SW 1271 (cell line): ENCODE measurements around the gene UNC5B.
"Not testable (repeated sequence)": the region's sequence is repeated elsewhere in the genome, so short reads cannot be mapped to it uniquely, and the experiment has no call there.

Experiments used
- DNase-seq, 2 experiments: peaks; one replicate each; lab custom pipeline; 2025; lab: John Stamatoyannopoulos, UW

Gene UNC5B

DNA sequence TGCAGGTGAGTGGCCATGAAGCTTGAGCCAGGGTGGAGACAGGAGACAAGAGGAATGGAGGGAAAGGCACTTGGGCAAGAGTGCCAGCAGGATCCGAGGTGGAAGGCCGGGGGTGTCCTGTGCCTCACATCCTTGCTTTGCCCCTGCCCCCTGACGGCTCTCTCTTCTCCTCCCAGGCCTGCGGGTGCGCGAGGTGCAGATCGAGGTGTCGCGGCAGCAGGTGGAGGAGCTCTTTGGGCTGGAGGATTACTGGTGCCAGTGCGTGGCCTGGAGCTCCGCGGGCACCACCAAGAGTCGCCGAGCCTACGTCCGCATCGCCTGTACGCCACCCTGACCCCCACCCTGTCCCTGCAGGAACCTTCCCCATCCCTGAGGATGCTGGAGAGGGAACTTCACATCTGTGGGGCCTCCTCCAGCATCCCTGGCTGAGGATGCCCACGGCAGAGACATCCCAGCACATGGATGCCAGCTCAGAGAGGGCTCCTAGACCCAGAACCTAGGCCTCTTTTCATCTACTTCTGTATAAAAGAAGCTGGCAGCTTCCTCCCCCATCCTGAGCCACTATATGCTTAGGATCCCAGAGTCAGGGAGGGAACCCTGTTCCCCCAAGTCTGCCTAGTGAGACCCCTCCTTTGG, 72.3 kb downstream of the UNC5B start:
- DNase-seq = no peak

DNA sequence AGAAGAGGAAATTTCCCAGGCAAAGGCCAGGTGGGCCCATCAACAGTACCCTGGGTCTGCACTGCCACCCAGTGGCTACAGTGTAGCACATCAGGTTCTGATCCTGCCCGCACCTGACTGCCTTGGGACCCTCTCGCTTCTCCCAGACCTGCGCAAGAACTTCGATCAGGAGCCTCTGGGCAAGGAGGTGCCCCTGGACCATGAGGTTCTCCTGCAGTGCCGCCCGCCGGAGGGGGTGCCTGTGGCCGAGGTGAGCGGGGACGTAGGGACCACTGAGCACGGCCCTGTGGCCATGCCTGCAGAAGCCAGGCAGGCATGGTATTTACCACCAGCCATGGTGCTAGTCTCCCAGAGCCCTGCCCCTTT, 72.8 kb downstream of the UNC5B start:
- no peak for DNase-seq

DNA sequence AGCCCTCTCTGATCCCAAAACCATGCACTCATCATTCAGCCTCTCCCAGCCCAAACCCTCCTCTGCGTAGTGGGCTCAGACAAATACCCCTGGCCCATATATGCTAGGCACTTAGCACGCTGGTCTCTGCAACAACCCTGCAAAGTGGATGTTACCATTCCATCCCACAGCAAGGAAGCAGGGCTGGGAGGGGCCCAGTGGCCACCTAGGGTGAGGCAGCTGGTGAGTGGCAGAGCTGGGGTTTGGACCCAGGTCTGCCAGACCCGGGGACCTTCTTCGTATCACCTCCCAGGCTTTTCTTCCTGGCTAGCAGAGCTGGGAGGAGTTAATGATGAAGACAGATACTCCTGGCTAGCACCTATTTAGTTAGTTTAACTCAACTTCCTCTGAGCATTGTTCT, 73.6 kb downstream of the UNC5B start:
- no peak for DNase-seq

DNA sequence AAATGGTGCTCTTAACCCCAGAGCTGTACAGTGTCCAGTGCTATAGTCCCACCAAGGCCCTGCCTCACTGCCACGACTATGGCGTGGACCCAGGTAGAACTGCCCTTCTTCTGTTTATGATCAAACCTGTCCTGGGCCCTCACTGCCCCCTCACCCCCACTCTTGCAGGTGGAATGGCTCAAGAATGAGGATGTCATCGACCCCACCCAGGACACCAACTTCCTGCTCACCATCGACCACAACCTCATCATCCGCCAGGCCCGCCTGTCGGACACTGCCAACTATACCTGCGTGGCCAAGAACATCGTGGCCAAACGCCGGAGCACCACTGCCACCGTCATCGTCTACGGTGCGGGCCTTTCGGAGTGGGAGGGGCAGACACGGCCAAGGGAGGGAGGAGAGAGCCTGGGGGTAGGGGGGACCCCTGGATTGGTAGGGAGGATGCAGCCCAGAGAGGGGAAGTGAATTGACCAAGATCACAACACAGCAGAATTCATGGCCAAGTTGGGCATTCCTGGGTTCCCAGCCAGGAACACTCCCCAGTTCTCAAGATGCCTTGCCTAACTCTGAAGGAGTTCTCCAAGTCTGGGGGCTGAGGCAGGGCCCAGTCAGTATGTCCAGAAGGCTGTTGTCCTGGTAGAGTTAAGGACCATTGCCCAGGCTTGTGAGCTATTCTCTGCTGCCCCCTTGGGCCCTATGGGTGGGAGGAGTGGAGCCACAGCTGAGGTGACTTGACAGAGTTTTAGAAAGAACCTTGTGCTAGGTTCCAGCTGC, 74.3 kb downstream of the UNC5B start:
- DNase-seq = no peak

DNA sequence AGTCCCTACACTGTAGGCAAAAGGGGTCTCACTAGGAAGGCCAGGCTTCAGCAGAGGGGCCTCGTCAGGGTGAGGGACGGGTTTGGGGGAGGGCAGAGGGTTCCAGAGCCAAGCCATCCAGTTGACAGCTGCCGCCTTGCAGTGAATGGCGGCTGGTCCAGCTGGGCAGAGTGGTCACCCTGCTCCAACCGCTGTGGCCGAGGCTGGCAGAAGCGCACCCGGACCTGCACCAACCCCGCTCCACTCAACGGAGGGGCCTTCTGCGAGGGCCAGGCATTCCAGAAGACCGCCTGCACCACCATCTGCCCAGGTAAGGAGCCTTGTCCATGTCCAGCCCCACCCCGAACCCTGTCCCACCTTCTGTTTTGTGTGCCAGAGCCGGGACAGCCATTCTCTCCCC, 75.1 kb downstream of the UNC5B start:
- DNase-seq = no peak

DNA sequence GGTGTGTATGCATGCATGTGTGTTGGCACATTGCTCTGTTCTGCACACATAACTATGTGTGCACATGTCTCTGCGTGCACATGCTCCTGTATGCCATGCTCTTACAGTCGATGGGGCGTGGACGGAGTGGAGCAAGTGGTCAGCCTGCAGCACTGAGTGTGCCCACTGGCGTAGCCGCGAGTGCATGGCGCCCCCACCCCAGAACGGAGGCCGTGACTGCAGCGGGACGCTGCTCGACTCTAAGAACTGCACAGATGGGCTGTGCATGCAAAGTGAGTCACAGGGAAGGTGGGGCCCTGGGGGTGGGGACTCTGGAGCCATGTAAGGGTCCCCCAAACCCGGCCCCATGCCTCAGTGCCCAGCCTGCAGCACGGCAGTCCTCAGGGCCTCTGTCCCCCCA, 76.1 kb downstream of the UNC5B start:
- no peak for DNase-seq

DNA sequence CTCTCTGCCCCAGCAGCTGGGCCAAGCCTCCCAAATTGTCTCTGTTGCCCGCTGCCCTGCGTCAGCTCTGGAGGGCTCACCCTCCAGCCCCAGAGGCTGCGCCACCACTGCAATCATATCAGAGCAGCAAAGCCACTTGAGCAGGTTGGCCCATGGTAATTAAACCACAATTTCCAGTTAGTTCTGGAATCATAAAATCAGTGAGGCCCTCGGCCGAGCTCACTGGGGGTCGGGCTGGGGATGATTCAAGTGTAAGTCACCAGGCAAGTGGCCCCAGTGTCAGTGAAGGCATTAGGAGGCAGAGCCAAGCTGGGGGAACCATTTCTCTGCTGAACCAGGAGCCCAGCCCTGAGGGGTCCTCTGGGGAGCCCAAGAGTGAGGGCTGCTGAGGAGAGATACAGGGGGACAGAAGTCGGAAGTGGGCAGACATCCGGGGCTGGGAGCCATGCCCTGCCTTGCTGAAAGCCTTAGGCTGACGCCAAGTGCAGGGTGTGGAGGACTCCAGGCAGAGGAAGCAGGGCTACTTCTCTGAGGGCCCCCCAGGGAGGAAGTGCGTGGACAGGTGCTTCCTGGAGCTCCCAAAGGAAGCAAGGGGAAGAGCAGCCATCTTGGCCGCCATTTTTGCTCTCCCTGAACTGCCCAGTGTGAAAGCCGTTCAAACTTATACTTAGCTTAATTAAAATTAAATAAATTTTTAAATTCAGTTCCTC, 77.2 kb downstream of the UNC5B start:
- no peak for DNase-seq

DNA sequence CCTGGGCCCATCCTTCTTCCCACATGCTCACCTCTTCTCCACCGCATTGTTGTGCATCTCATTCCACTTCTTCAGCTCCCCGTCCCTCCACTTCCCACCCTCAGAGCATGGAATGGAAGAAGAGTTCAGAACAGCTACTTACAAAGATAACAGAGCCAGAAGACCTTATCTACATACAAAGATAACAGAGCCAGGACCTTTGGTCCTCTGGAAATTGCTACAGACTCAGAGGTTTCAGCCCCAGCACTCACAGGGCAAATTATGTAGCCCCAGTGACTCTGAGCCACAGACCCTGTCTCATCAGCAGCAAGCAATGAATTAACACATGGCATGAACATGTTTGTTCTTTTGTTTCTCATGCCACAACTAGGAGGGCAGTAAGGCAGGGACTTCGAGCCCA, 78.0 kb downstream of the UNC5B start:
- DNase-seq = no peak

DNA sequence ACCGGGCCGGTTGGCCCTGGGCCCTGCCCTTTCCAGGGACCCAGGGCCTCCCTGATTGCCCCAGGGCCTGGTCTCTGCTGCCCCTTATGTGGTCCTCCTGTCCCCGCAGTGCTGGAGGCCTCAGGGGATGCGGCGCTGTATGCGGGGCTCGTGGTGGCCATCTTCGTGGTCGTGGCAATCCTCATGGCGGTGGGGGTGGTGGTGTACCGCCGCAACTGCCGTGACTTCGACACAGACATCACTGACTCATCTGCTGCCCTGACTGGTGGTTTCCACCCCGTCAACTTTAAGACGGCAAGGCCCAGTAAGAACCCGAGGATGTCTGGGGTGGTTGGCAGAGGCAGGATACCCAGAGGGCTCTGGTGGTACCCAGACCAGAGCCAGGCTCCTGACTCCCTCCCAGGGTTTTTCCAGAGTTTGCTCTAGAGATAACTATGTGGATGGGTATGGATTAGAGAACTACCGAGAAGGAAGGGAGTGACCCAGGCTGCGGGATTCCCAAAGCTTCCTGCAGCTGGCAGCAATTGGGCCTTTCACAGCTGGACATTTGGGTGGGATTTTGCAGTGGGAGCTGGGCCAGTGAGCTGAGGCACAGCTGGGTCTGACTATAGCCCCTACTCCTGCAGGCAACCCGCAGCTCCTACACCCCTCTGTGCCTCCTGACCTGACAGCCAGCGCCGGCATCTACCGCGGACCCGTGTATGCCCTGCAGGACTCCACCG, 78.6 kb downstream of the UNC5B start:
- no peak for DNase-seq

DNA sequence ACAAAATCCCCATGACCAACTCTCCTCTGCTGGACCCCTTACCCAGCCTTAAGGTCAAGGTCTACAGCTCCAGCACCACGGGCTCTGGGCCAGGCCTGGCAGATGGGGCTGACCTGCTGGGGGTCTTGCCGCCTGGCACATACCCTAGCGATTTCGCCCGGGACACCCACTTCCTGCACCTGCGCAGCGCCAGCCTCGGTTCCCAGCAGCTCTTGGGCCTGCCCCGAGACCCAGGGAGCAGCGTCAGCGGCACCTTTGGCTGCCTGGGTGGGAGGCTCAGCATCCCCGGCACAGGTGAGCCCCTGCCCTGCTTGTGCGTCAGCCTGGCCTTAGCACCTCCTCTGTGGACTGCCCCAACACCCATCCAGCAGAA, 79.1 kb downstream of the UNC5B start:
- DNase-seq = no peak

DNA sequence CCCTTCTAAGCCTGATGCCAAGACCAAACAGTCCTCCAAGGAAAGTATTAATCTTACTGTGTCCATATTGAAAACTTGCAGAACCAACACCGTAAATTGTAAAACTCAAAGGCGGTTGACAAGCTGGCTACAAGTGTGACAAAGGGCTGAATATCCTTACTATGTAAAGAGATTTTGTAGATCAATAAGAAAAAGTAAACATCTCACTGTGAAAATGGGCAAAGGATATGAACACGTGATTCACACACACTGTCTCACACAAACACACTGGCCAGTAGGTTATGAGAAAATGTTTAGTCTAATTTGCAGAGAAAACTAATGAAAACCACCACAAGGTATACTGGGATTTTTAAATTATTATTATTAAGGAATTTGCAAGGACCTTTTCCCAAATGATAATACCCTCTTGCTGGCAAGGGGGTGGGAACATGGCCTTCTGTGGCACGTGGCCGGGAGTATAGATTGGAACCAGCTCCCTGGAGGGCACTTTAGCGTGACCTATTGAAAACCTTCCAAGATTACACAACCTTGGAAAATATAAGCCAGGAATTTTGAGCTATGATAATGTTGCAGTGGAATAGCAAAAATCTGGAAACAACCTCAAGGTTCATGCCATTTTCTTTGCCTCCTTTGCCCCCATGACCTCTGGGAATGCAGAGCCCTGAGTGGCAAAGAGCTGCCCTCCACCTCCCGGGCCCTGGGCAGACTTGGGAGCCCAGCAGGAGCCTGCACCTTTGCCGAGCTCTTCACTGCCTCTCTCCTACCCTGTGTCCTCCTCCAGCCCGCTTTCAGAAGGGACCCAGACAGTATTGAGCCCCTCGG, 80.5 kb downstream of the UNC5B start:
- no peak for DNase-seq

DNA sequence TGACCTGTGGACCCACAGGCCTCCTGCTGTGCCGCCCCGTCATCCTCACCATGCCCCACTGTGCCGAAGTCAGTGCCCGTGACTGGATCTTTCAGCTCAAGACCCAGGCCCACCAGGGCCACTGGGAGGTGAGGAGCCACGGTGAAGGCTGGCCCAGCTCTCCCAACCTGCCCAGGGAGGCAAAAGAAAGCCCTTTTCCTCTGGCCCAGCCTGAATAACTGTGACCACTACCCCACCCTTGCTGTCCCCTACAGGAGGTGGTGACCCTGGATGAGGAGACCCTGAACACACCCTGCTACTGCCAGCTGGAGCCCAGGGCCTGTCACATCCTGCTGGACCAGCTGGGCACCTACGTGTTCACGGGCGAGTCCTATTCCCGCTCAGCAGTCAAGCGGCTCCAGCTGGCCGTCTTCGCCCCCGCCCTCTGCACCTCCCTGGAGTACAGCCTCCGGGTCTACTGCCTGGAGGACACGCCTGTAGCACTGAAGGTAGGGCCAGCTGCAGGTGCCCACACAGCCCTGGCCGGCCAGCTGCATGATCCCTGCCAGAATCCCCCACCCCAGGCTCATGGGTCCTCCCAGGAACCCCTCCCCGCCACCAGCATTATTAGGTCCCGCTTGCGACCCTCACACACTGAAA, 81.2 kb downstream of the UNC5B start:
- no peak for DNase-seq

DNA sequence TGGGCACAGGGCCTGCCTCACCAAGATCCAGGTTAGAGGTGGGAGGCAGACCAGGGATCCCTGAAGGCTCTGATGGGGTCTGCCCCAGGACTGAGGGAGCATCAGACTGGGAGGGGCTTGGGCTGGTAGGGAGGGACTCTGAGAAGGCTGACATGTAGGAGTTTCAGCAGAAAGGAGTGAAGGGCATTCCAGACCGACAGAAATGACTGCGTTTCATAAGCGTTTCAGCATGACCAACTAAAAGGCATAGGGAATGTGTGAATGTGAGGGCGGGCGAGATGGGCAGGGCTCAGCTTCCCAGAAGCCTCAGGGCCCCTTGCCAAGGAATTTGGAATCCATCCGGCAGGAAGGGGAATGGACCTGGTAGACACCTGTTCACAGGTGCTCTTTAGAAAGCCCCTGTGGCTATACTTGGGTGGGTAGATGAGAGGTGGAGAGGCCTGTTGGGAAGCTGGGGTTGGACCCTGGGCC, 81.8 kb downstream of the UNC5B start:
- DNase-seq = no peak

DNA sequence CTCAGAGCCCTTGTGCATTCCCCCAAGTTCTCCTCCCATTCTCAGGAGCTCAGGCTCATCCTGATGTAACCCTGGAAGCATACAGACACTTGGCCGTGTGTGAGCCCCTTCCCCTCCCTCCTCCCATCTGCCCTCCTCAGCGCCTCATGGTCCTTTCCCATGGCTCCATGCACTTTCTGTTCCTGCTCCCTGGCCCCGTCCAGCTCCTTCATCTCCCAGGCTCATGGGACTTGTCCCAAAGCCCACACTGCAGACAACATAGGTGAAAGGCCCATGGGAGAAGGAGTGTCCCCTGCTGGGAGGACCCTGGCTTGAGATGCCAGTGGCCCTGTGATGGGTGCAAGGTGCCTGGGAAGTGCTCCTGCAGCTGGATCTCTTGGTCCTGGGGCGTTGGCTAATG, 82.5 kb downstream of the UNC5B start:
- no peak for DNase-seq

DNA sequence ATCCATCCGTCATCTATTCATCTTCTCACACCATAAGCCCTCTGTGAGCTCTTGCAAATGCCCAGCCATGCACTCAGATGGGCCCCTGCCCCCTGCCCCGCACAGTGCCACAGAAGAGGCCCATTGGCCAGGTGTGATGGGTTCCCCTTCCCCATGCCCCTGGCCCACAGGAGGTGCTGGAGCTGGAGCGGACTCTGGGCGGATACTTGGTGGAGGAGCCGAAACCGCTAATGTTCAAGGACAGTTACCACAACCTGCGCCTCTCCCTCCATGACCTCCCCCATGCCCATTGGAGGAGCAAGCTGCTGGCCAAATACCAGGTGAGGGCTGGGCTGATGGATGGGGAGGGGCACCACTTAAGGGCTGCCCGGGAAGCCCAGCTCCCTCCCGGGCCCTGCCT, 83.3 kb downstream of the UNC5B start:
- DNase-seq = no peak

DNA sequence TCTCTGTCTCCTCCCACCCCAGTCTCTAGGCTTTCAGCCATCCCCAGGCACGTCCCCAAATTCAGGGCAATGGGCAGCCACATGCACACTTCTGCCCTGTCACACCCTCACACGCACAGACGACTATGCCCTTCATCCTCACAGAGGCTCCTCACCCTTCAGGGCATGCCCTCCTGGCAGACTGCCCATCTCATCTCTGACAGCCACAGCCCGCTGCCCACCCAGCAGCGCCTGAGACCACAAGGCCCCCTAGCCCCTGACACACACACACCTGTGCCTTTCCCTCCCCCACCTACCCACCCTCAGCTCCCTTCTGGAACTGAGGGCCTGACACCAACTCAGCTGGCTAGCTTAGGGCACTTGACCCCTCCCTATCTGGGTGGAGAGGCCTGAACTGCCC, 83.7 kb downstream of the UNC5B start:
- no peak for DNase-seq

DNA sequence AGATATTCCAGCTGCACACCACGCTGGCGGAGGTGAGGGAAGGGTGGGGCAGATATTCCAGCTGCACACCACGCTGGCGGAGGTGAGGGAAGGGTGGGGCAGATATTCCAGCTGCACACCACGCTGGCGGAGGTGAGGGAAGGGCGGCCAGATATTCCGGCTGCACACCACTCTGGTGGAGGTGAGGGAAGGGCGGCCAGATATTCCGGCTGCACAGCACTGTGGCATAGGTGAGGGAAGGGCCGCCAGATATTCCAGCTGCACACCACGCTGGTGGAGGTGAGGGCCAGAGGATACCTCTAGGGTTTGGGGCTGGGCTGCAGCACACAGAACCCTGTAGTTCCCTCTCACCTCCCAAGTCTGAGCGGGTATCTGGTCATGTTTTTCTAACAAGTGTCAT, 84.4 kb downstream of the UNC5B start:
- DNase-seq = not testable (repeated sequence)

DNA sequence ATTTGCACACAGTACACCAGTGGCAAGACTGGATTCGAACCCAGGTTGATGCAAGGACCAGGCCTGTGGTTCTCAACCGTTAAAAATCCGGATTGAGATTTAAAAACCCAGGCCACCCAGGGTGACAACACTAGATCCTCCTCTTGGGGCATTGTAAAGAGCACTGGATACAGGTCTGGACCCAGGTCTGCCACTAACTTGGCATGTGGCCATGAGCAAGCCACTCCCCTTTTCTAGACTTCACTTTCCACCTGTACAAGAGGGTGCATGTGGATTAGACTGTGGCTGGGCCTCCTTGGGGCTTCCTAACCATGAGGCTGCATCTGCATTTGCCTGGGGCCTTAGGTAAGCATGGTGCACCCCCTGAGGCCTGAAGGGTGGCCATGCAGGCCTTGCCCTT, 85.0 kb downstream of the UNC5B start:
- no peak for DNase-seq

DNA sequence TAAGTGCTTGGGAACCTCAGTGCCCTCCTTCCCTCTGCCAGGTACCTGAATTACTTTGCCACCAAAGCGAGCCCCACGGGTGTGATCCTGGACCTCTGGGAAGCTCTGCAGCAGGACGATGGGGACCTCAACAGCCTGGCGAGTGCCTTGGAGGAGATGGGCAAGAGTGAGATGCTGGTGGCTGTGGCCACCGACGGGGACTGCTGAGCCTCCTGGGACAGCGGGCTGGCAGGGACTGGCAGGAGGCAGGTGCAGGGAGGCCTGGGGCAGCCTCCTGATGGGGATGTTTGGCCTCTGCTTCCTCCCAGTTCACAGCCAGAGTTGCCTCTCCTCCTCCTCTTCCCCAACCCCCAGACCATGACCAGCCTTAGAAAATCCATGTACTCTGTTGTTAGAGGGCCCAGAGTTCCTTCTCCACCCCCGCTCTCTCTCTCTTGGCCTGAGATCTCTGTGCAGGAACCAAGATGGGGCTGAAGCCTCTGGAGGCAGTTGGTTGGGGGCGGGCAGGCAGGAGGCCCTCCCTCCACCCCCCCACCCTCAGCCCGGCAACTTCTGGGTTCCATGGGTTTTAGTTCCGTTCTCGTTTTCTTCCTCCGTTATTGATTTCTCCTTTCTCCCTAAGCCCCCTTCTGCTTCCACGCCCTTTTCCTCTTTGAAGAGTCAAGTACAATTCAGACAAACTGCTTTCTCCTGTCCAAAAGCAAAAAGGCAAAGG, 86.9 kb downstream of the UNC5B start:
- DNase-seq = no peak

DNA sequence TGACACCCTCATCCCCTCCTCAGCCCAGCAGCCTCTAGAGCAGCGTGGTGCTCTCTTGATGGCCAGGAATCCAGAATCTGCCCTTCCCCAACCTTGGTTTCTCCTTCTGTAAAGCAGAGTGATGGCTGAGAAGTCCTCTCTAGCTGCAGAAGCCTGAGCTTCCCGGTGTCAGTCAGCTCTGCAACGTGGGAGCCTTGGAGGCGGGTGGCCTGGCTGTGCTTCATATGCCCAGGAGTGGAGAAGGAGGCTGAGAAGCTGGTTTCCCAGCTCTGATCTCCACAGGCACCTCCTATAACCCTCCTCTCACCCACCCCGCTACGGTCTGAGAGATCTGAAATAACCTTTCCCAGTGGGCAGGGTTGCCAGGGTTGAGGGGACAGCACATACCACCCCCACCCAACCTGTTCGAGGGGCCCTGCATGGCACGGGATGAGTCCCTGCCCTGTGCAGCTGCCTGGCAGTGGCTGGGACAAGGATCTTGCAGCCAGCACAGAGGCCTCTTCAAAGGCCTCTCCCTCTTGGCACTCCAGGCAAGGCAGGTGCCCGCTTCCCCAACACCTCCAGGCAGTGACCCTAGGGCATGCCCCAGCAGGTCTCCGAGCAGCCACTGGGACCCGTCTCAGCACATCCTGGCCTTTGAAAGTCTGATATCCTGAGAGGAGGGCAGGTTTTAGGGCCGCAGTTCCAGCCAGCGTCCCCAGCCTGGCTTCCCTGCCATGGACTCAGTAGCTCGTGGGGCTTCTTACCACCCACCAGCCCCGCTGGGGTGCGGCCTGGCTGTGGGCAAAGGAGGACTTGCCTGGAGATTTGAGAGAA, 88.4 kb downstream of the UNC5B start:
- no peak for DNase-seq
